Urothelium cell line (cell line): Measurements from ENCODE around the gene NAA38.
"Not testable (repeated sequence)": the region's sequence is repeated elsewhere in the genome, so short reads cannot be mapped to it uniquely, and the experiment has no call there.

Experiments used
- DNase-seq: peaks from one replicate; pipeline ENCODE4 v3.0.0; 2011; ENCODE audit warnings: low spot score, mixed read lengths
- FAIRE-seq: peaks from 2 replicates; lab custom pipeline; 2011; peaks lifted over from hg19 to GRCh38; lab: Jason Lieb, UNC

The NAA38 gene

GRCh38 chr17:7882068-7882467 is 24.7 kb upstream of the NAA38 start:
- DNase-seq (no peak), FAIRE-seq (no peak)

GRCh38 chr17:7881276-7882054 is 24.1 kb upstream of the NAA38 start:
- DNase-seq (no peak), FAIRE-seq (no peak)

GRCh38 chr17:7880076-7880868 is 22.9 kb upstream of the NAA38 start:
- DNase-seq (no peak), FAIRE-seq (no peak)

- DNase-seq (no peak), FAIRE-seq (no peak)
Measured at GRCh38 chr17:7878234-7878633, 20.9 kb upstream of the NAA38 start.

GRCh38 chr17:7875804-7876370 is 18.5 kb upstream of the NAA38 start:
- no peak for DNase-seq
- FAIRE-seq = no peak

- FAIRE-seq (no peak), DNase-seq (no peak)
Measured at GRCh38 chr17:7873051-7873450, 15.7 kb upstream of the NAA38 start.

GRCh38 chr17:7867881-7868329 is 10.5 kb upstream of the NAA38 start:
- FAIRE-seq = no peak

GRCh38 chr17:7864995-7865650 is 7.8 kb upstream of the NAA38 start:
- FAIRE-seq (no peak), DNase-seq (no peak)

More at GRCh38 chr17:7867881-7868329, 10.5 kb upstream of the NAA38 start:
- DNase-seq = no peak

GRCh38 chr17:7864384-7864783 is 7.0 kb upstream of the NAA38 start:
- FAIRE-seq, DNase-seq: not testable (repeated sequence)

- DNase-seq (peak; percentile 32), FAIRE-seq (no peak)
Measured at GRCh38 chr17:7862692-7863437, 5.5 kb upstream of the NAA38 start.

- DNase-seq (no peak), FAIRE-seq (no peak)
Measured at GRCh38 chr17:7859028-7859427, 1.7 kb upstream of the NAA38 start.

- no peak for FAIRE-seq
- DNase-seq = peak; percentile 49
Measured at GRCh38 chr17:7858522-7858810, 1.1 kb upstream of the NAA38 start.

GRCh38 chr17:7857713-7858521 is 558 bp upstream of the NAA38 start, which contains the start of gene CYB5D1:
Gene CYB5D1 (plus strand): TSS chr17:7858003. CDS start chr17:7858135, 132 bp downstream.
- FAIRE-seq (no peak), DNase-seq (peak; percentile 70)

- FAIRE-seq (no peak), DNase-seq (no peak)
Measured at GRCh38 chr17:7856011-7856810, 1.1 kb downstream of the NAA38 start.

GRCh38 chr17:7855660-7856010 is 1.7 kb downstream of the NAA38 start:
- no peak for DNase-seq
- FAIRE-seq = no peak

- DNase-seq = no peak
- no peak for FAIRE-seq
Measured at GRCh38 chr17:7854851-7855659, 2.3 kb downstream of the NAA38 start, which contains the start of gene TMEM88. Gene TMEM88 (plus strand): TSS chr17:7855066. CDS start chr17:7855075, 9 bp downstream.

GRCh38 chr17:7854078-7854777 is 3.1 kb downstream of the NAA38 start:
- FAIRE-seq = no peak

GRCh38 chr17:7853691-7854038 is 3.7 kb downstream of the NAA38 start:
- DNase-seq = no peak
- no peak for FAIRE-seq

More at GRCh38 chr17:7854078-7854777, 3.1 kb downstream of the NAA38 start:
- no peak for DNase-seq
